Lung (tissue), 12 donors: ENCODE data around the gene KLF17. TPM values are rescaled to one million over a fixed set of nuclear protein-coding genes. Genes with fewer than 3 reads are reported as not detected.

Experiments used
- ATAC-seq: fragments of 200-7000 bp; cut with Tn5 transposase; one replicate; pipeline ENCODE4 v1.9.1; 2020; ENCODE audit warnings: moderate number of reproducible peaks; ENCODE audit not compliant: insufficient read depth, low FRiP score
- DNase-seq, 3 donors: peaks; one replicate each; pipeline ENCODE4 v3.0.0-alpha.2; 2013 to 2017
- H3K27ac ChIP-seq, 2 donors: one replicate each; pipeline ENCODE4 v1.5.1; 2013; ENCODE audit warnings: mild to moderate bottlenecking in 2 of 2, moderate library complexity in 2 of 2, control low read depth in 1 of 2, inconsistent platforms in 1 of 2, low read depth in 1 of 2, low read length in 1 of 2
- H3K27me3 ChIP-seq, 3 donors: one replicate each; pipeline ENCODE4 v1.5.1; 2013; ENCODE audit warnings: low read length in 2 of 3; ENCODE audit not compliant: control insufficient read depth in 3 of 3, insufficient read depth in 3 of 3
- H3K36me3 ChIP-seq, 4 donors: one replicate each; pipeline ENCODE4 v1.5.1; 2013; ENCODE audit warnings: low read length in 4 of 4, mild to moderate bottlenecking in 1 of 4, moderate library complexity in 1 of 4; ENCODE audit not compliant: control insufficient read depth in 4 of 4, insufficient read depth in 4 of 4
- H3K4me1 ChIP-seq, 5 donors: one replicate each; pipeline ENCODE4 v1.5.1; 2013; ENCODE audit warnings: low read length in 5 of 5, mild to moderate bottlenecking in 2 of 5, moderate library complexity in 1 of 5; ENCODE audit not compliant: control insufficient read depth in 5 of 5, insufficient read depth in 5 of 5
- H3K4me3 ChIP-seq: one replicate; pipeline ENCODE4 v1.5.1; 2013; ENCODE audit warnings: mild to moderate bottlenecking, control low read depth, moderate library complexity
- H3K9ac ChIP-seq, 2 donors: one replicate each; pipeline ENCODE4 v1.5.1; 2013; ENCODE audit warnings: low read length in 2 of 2, control low read depth in 1 of 2; ENCODE audit not compliant: insufficient read depth in 1 of 2
- H3K9me3 ChIP-seq, 4 donors: one replicate each; pipeline ENCODE4 v1.5.1; 2013; ENCODE audit warnings: low read length in 3 of 4, mild to moderate bottlenecking in 1 of 4, moderate library complexity in 1 of 4; ENCODE audit not compliant: control insufficient read depth in 4 of 4, insufficient read depth in 3 of 4
- WGBS, 2 donors: extraction: QIAGEN DNeasy Blood & Tissue Kit; methylation state at CpG; one replicate each; pipeline ENCODE4 v1.1.7; 2013; 5-methylcytosine and 5-hydroxymethylcytosine counted together
- polyA plus RNA-seq, 2 donors: library from polyadenylated mRNA; stranded (reverse); fragments of 200-250 nt; gene quantifications; one replicate each; pipeline ENCODE4 v1.2.1, GENCODE V29; 2013
- total RNA-seq, 2 donors: library from RNA; depleted of rRNA in 1 of 2; stranded (reverse); fragments of >200 nt in 1 of 2; gene quantifications; one replicate each; pipeline ENCODE4 v1.2.1, GENCODE V29; 2014 to 2021
- TF ChIP-seq, protein P1 (sequence below): IDR thresholded peaks from 2 replicates; pipeline ENCODE4 v1.5.1; 2012; ENCODE audit warnings: mild to moderate bottlenecking; ENCODE audit errors: control extremely low read depth, extremely low read depth
- donor health status: control.
- donor health status: control.
- donor health status: Bipolar disorder and iron deficiency.
- donor health status: healthy.
- donor health status: DM: yes; HTN: yes; CAD: no.

The KLF17 gene
- total and polyA plus RNA-seq, 4 donors = 0.14 to 0.28 (median 0.21) TPM; not detected in 1

GRCh38 chr1:44103270-44104131 is 15.1 kb upstream of the KLF17 start:
- H3K36me3 ChIP-seq = no peaks in the 10 kb centered on the region
- no peaks in the 10 kb centered on the region for H3K4me1 ChIP-seq
- peaks cover 0 to 5% (median 0%) of the 10 kb centered on the region in 3 donors for H3K27me3 ChIP-seq
- H3K4me3 ChIP-seq = no peak overlapping the region
- 75 to 77% methylated on average over 46 of the region's 46 CpGs for WGBS, 2 donors
- TF ChIP-seq, protein P1, sequence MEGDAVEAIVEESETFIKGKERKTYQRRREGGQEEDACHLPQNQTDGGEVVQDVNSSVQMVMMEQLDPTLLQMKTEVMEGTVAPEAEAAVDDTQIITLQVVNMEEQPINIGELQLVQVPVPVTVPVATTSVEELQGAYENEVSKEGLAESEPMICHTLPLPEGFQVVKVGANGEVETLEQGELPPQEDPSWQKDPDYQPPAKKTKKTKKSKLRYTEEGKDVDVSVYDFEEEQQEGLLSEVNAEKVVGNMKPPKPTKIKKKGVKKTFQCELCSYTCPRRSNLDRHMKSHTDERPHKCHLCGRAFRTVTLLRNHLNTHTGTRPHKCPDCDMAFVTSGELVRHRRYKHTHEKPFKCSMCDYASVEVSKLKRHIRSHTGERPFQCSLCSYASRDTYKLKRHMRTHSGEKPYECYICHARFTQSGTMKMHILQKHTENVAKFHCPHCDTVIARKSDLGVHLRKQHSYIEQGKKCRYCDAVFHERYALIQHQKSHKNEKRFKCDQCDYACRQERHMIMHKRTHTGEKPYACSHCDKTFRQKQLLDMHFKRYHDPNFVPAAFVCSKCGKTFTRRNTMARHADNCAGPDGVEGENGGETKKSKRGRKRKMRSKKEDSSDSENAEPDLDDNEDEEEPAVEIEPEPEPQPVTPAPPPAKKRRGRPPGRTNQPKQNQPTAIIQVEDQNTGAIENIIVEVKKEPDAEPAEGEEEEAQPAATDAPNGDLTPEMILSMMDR = no peak
- no peak overlapping the region for H3K9ac ChIP-seq
- H3K9me3 ChIP-seq = peaks cover 0 to 3% (median 0%) of the 10 kb centered on the region in 4 donors
- DNase-seq (peak in 2 of 3 donors; percentile 3 to 25), ATAC-seq (no peak)
- H3K27ac ChIP-seq = no peak overlapping the region

DNA sequence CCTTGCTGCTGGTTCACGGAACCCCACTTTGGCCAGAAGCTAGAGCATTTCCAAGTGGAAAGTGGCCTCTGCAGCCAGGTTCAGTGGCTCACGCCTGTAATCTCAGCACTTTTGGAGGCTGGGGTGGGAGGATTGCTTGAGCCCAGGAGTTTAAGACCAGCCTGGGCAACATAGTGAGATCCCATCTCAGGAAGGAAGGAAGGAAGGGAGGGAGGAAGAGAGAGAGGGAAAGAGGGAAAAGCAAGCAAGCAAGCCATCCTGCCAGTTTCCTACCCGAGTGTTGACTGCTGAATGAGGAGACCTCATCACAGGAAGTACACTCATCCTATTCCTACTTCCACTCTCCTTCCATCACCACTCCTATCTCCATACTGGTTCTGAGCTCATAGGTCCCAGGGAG is 12.8 kb upstream of the KLF17 start:
- 76 to 89% methylated on average over 3 of the region's 3 CpGs for WGBS, 2 donors
- TF ChIP-seq, protein P1 = no peak
- no peak for DNase-seq

DNA sequence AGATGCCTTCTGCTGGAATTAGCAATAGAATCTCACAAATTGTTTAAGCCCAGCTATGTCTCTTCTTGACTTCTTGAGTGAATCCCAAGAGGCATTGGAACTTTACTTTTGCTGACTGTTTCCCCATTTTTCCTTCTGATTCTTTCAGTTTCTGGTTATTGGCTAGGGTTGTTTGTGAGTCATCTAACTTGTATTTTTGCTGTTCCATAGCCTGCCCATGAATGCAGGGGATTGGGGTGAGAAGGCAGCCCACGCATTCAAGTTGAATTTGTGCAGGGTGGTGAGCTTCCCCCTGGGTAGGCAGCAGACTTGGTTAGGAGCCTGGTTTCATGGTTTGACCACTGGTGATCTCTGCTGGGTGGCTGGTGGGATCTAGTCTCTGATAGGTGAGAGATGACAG is 10.4 kb upstream of the KLF17 start:
- ATAC-seq (no peak), DNase-seq (no peak)
- Histone ChIP-seq H3K9me3 (peaks cover 0 to 3% (median 0%) of the 10 kb centered on the region in 4 donors), H3K27me3 (peaks cover 0 to 5% (median 0%) of the 10 kb centered on the region in 3 donors), H3K4me3 (no peak overlapping the region), H3K9ac (no peak overlapping the region), H3K4me1 (no peaks in the 10 kb centered on the region), H3K36me3 (no peaks in the 10 kb centered on the region), H3K27ac (no peak overlapping the region)
- TF ChIP-seq, protein P1 = no peak
- WGBS, 2 donors = 93 to 95% methylated on average over 1 of the region's 1 CpG

More for the DNA sequence above, 12.8 kb upstream of the KLF17 start:
- Histone ChIP-seq H3K4me1 (no peaks in the 10 kb centered on the region), H3K9me3 (peaks cover 0 to 3% (median 0%) of the 10 kb centered on the region in 4 donors), H3K27ac (no peak overlapping the region), H3K9ac (no peak overlapping the region), H3K27me3 (peaks cover 0 to 5% (median 0%) of the 10 kb centered on the region in 3 donors), H3K4me3 (no peak overlapping the region), H3K36me3 (no peaks in the 10 kb centered on the region)
- ATAC-seq = no peak
